Measurements from ENCODE around the gene EIF1AD. TPM values are rescaled to one million over a fixed set of nuclear protein-coding genes. Genes with fewer than 3 reads are reported as not detected.

Gene EIF1AD
- total RNA-seq, 4 donors from 2014 or later: 12.1 to 33.5 (median 25.4) TPM

DNA sequence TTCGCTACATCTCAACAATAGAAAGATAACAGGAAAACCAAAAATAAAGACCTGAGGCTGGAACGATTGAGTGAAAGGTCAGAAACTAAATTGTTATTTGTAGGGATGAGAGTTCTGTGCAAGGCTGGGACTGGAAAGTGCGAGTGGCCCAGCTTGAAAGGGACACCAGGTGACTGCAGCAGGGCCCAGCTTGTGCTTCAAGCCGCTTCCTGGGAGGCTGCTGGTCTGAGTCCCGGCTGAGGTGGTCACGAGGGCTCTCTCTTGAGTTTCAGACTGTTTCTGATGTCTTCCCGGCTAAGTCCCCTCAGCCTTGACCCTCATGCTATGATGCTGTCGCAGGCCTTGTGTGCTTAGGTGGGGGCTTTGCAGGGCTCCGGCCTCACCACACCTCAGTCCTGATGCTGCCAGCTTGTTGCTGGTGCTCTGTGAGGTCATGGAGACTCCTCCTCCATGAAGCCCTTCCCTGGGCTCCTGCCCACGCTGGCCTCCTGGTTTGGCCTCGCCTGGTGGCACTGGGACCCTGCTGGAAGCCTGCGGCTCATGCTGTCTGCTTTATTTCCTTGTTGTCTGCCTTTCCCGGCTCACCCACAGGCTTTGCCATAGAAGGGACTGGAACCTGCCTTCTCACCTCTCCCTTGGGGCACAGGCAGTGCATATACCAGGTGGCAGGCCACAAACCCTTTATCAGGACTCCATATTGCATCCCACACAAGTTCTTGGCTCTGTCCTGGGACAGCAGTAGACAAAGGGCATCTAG lies 4.4 kb upstream of the EIF1AD start:
- TF ChIP-seq, protein P1, sequence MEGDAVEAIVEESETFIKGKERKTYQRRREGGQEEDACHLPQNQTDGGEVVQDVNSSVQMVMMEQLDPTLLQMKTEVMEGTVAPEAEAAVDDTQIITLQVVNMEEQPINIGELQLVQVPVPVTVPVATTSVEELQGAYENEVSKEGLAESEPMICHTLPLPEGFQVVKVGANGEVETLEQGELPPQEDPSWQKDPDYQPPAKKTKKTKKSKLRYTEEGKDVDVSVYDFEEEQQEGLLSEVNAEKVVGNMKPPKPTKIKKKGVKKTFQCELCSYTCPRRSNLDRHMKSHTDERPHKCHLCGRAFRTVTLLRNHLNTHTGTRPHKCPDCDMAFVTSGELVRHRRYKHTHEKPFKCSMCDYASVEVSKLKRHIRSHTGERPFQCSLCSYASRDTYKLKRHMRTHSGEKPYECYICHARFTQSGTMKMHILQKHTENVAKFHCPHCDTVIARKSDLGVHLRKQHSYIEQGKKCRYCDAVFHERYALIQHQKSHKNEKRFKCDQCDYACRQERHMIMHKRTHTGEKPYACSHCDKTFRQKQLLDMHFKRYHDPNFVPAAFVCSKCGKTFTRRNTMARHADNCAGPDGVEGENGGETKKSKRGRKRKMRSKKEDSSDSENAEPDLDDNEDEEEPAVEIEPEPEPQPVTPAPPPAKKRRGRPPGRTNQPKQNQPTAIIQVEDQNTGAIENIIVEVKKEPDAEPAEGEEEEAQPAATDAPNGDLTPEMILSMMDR (IDR thresholded peaks at IDR 0.05; ENCODE audit: low read depth): no peak

DNA sequence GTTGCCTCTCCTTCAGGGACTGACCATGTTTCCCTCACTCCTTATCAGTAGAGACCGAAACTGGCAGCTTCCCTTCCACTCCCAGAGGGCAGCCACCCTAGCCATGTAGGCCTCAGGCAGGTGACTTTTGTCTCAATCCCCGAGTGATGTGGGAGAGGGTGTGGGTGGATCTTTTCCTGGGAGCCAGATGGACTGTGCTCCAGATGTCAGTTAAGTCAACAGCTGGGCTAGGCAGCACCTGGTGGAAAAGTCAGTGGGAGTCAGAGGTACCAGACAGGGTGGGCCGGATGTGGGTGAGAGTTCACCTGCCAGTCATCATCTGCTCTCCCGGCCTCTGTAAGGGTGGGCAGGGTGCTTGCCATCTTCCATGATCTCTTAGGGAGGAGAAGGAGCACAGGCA lies 2.2 kb upstream of the EIF1AD start:
- TF ChIP-seq, protein P1 (IDR thresholded peaks at IDR 0.05; ENCODE audit: low read depth): no peak

DNA sequence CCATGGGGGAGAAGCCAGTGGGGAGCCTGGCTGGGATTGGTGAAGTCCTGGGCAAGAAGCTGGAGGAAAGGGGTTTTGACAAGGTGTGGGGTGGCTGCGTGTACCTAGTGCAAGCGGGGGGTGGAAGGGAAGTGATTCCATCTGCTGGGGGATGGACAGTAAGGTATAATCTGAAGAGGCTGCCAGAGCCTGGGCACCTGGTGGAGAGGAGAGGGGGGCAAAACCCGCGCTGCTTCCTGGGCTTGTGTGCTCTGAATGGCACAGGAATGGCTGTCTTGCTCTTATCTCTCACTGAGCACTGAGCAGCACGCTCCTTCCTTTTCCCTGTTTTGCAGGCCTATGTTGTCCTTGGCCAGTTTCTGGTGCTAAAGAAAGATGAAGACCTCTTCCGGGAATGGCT lies 1.3 kb upstream of the EIF1AD start:
- TF ChIP-seq, protein P1 (IDR thresholded peaks at IDR 0.05; ENCODE audit: low read depth): no peak

DNA sequence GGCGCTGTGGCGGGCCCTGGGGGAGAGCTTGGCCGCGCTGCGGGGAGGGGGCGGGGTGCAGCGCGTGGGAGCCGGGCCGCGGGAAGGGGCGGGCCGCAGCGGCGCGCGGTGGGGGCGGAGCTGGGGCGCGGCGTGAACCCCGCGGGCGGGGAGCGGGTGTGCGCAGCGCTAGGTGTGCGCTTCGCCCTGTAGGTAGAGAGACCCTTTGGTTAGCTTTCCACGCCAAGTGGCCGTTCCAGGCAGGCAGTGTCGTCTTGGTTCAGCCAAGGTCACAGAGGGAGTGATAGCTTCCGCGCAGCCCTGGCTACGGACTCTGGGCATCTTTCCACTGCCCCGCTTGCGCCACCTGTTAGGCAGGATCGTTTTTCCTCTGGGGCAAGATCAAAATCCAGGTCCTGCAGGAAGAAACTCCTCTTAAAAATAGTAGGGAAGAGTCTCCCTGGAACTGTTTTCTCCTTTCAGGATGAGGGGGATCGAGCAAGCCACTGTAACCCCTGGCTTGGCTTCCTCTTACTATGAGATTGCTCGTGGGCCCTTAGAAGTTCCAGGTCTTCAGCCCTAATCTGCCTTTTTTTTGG lies 780 bp upstream of the EIF1AD start:
- TF ChIP-seq, protein P1 (IDR thresholded peaks at IDR 0.05; ENCODE audit: low read depth): no peak

DNA sequence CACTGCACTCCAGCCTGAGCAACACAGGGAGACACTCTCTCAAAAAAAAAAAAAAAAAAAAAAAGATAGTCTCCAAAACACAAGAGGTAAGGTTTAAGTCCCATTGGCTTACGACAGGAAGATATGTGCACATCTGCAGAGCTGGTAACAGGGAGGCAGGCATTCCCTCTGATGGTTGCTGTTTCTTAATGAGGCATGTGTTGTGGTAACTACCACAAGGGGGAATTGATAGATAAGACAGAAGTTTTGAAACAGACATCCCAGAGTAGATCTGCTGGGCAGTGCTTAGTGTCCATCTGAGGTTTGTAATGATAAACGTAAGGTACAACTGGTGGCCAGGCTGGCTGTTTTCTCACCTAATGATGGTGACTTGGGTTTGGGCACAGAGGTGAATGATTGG lies 4.7 kb downstream of the EIF1AD start:
- TF ChIP-seq, protein P1 (IDR thresholded peaks at IDR 0.05; ENCODE audit: low read depth): no peak

- TF ChIP-seq, protein P1 (IDR thresholded peaks at IDR 0.05; ENCODE audit: low read depth): no peak
Measured at GRCh38 chr11:65992056-65992455, 9.9 kb downstream of the EIF1AD start.

DNA sequence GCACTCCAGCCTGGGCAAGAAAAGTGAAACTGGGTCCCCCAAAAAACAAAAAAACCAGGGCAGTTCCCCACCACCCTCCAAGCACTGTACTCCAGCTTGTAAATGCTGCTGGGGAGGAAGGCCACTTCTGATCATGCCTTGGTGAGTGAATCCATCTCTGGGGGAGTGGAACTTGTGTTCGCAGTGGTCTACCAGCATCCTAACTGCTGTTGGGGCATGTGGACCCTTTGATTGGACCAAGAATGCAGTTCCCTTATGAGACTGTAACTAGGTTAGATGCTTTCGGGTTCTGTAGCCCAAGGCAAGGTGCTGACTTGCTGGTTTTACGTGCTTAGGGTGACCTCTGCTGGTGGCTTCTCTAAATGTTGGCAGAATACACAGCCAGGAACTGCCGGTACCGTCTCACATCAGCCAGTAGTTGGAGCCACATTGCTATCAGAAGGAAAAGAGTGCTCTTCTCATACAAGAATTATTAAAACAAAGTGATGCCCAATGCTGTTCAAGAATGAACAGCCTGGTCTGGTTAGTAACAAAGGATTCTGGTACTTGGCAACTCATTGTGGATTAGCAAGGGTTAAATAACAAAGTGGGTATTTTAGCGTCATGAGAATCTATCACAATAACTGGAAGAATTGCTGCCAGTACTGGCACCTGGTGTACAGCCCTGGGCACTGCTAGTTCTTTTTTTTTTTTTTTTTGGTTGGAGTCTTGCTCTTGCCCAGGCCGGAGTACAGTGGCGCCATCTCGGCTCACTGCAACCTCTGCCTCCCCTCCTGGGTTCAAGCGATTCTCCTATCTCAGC lies 13.0 kb downstream of the EIF1AD start:
- TF ChIP-seq, protein P1 (IDR thresholded peaks at IDR 0.05; ENCODE audit: low read depth): no peak

All from subcutaneous adipose tissue (tissue), 4 donors.